PC-3 (cell line): ENCODE data around the gene FAM168A. TPM values are rescaled to one million over a fixed set of nuclear protein-coding genes. Genes with fewer than 3 reads are reported as not detected.
A peak's percentile ranks its signal among the peaks of the same experiment; 100 is the strongest.

Experiments used
- ATAC-seq: fragments of 200-7000 bp; cut with Tn5 transposase; 2 replicates; pipeline ENCODE4 v1.9.1; 2020; ENCODE audit warnings: mild to moderate bottlenecking, moderate library complexity
- BruUV-seq: library from RNA; stranded (reverse); fragments of 400-500 nt; replicated peaks from 2 replicates; lab custom pipeline; 2021; lab: Mats Ljungman, UMichigan
- CTCF ChIA-PET: fragments of 300-600 bp; sonication (Branson Sonifier 250); formaldehyde crosslinking; loops from one replicate; lab custom pipeline; 2022; ENCODE audit warnings: antibody characterized with exemption; lab: Charles Lee
- POLR2A ChIA-PET: fragments of 300-600 bp; sonication (Branson Sonifier 250); formaldehyde crosslinking; loops from one replicate; lab custom pipeline; 2022; ENCODE audit warnings: antibody characterized with exemption; ENCODE audit not compliant: unreplicated experiment; lab: Charles Lee
- DNase-seq: peaks from one replicate; pipeline ENCODE4 v3.0.0-alpha.2; 2015
- H2AFZ ChIP-seq: fragments of 300-600 bp; sonication (generic); 2 replicates; pipeline ENCODE4 v1.6.0; 2016; ENCODE audit warnings: antibody characterized with exemption, low read length
- H3F3A ChIP-seq: fragments of 300-600 bp; sonication (generic); one replicate; pipeline ENCODE4 v1.6.0; 2017; ENCODE audit warnings: antibody characterized with exemption, low read length, control low read depth, mild to moderate bottlenecking; ENCODE audit not compliant: unreplicated experiment
- H3K27ac ChIP-seq: fragments of 300-600 bp; sonication (generic); 2 replicates; pipeline ENCODE4 v1.5.1; 2016; ENCODE audit warnings: mild to moderate bottlenecking, low read length
- H3K27me3 ChIP-seq: fragments of 300-600 bp; sonication (generic); 2 replicates; pipeline ENCODE4 v1.6.1; 2016; ENCODE audit warnings: low read length, mixed read lengths
- H3K36me3 ChIP-seq: fragments of 300-600 bp; sonication (generic); 2 replicates; pipeline ENCODE4 v1.6.1; 2016; ENCODE audit warnings: low read depth, mixed run types, low read length, mixed read lengths
- H3K4me1 ChIP-seq: fragments of 300-600 bp; sonication (generic); 2 replicates; pipeline ENCODE4 v1.5.1; 2016; ENCODE audit warnings: low read length; ENCODE audit not compliant: insufficient read depth
- H3K4me2 ChIP-seq: fragments of 300-600 bp; sonication (generic); 2 replicates; pipeline ENCODE4 v1.6.0; 2016; ENCODE audit warnings: low read length
- H3K4me3 ChIP-seq: fragments of 300-600 bp; sonication (generic); 2 replicates; pipeline ENCODE4 v1.5.1; 2016; ENCODE audit warnings: mild to moderate bottlenecking, low read length, mixed read lengths
- H3K79me2 ChIP-seq: fragments of 300-600 bp; sonication (generic); 2 replicates; pipeline ENCODE4 v1.6.1; 2017; ENCODE audit warnings: low read length, mixed read lengths
- H3K9ac ChIP-seq: fragments of 300-600 bp; sonication (generic); 2 replicates; pipeline ENCODE4 v1.6.0; 2016; ENCODE audit warnings: mild to moderate bottlenecking, low read length
- H3K9me2 ChIP-seq: fragments of 300-600 bp; sonication (generic); replicated peaks from 2 replicates; pipeline ENCODE4 v1.6.1; 2016; ENCODE audit warnings: mixed run types, low read length, mixed read lengths
- H3K9me3 ChIP-seq: fragments of 300-600 bp; sonication (generic); 2 replicates; pipeline ENCODE4 v1.6.1; 2016; ENCODE audit warnings: low read length, mixed read lengths
- H4K20me1 ChIP-seq: fragments of 300-600 bp; sonication (generic); 2 replicates; pipeline ENCODE4 v1.6.1; 2016; ENCODE audit warnings: low read length, mixed read lengths
- CTCF ChIP-seq: fragments of 300-600 bp; sonication (generic); conservative IDR thresholded peaks from 2 replicates; pipeline ENCODE4 v1.5.1; 2017; ENCODE audit warnings: antibody characterized with exemption, low read depth, mild to moderate bottlenecking, low read length
- EZH2 ChIP-seq: fragments of 300-600 bp; sonication (generic); IDR thresholded peaks from one replicate; pipeline ENCODE4 v1.6.1; 2017; ENCODE audit warnings: antibody characterized with exemption, mild to moderate bottlenecking, low read length; ENCODE audit not compliant: unreplicated experiment
- EZH2phosphoT487 ChIP-seq: fragments of 300-600 bp; sonication (generic); IDR thresholded peaks from 2 replicates; pipeline ENCODE4 v1.6.1; 2018; ENCODE audit warnings: mild to moderate bottlenecking, antibody characterized with exemption, low read length, borderline replicate concordance
- intact Hi-C: fragments of 100-400 bp; cut with micrococcal nuclease; formaldehyde crosslinking; loops from 2 replicates; pipeline ENCODE4 v1.9.0; 2023
- total RNA-seq: library from RNA; depleted of rRNA; stranded (reverse); fragments of >200 nt; gene quantifications from 2 replicates; pipeline ENCODE4 v1.2.3, GENCODE V29; 2014

FAM168A gene
- total RNA-seq, 1 experiment from 2014 or later = 24.5 TPM

- ChIA-PET CTCF (no interaction called here), POLR2A (no interaction called here)
- Histone ChIP-seq H2AFZ (no peak overlapping the region), H3K9ac (no peak overlapping the region), H3K4me3 (no peak overlapping the region), H3K9me2 (no peaks in the 10 kb centered on the region), H3F3A (no peaks in the 10 kb centered on the region), H3K27me3 (no peaks in the 10 kb centered on the region), H3K36me3 (no peaks in the 10 kb centered on the region), H4K20me1 (no peaks in the 10 kb centered on the region), H3K27ac (peak overlapping the region; percentile 21), H3K79me2 (peaks cover 36% of the 10 kb centered on the region; the same call in 1 of the 2 replicates), H3K4me1 (peaks cover 7% of the 10 kb centered on the region), H3K9me3 (no peaks in the 10 kb centered on the region), H3K4me2 (no peak overlapping the region)
- intact Hi-C loops = no loop called here
- TF ChIP-seq CTCF (no peak), EZH2 (no peak), EZH2phosphoT487 (no peak)
- ATAC-seq (peak; percentile 84), DNase-seq (peak; percentile 79)
- no TSS peak for BruUV-seq
Observed at GRCh38 chr11:73585834-73586575, 11.9 kb downstream of the FAM168A start.

DNA sequence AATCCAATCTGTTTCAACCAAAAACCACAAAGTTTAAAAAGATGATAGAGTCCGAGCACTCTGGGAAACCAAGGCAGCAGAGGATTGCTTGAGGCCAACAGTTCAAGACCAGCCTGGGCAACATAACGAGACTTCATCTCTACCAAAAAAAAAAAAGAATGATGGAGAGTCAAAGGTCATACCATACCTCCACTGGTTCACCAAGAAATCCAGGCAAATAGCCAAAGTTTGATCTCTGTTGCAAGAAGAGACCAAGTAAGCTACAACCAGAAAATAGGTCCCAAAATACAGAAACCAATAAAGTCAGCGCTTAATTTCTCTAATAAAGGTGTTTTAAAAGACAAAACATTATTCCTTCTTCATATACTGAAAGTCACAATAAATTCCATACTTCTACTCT lies 13.1 kb downstream of the FAM168A start:
- H3K4me2 ChIP-seq = no peak overlapping the region
- H4K20me1 ChIP-seq = no peaks in the 10 kb centered on the region

More for the DNA sequence above, 13.1 kb downstream of the FAM168A start:
- H3K9ac ChIP-seq = no peak overlapping the region
- no peak for DNase-seq
- no peak overlapping the region for H2AFZ ChIP-seq
- intact Hi-C loops = no loop called here
- ChIA-PET CTCF (no interaction called here), POLR2A (no interaction called here)
- ATAC-seq = no peak
- peaks cover 32% of the 10 kb centered on the region; the same call in 1 of the 2 replicates for H3K79me2 ChIP-seq
- H3K9me2 ChIP-seq = no peaks in the 10 kb centered on the region
- TF ChIP-seq EZH2 (no peak), EZH2phosphoT487 (no peak), CTCF (no peak)
- no peaks in the 10 kb centered on the region for H3K36me3 ChIP-seq
- peaks cover 7% of the 10 kb centered on the region for H3K4me1 ChIP-seq
- no peaks in the 10 kb centered on the region for H3F3A ChIP-seq
- no peak overlapping the region for H3K4me3 ChIP-seq
- H3K27ac ChIP-seq = no peak overlapping the region
- H3K27me3 ChIP-seq = no peaks in the 10 kb centered on the region
- no TSS peak for BruUV-seq
- no peaks in the 10 kb centered on the region for H3K9me3 ChIP-seq
